ENCODE data around the gene DNAI2.
"Not testable (repeated sequence)": the region's sequence is repeated elsewhere in the genome, so short reads cannot be mapped to it uniquely, and the experiment has no call there.

Gene DNAI2

GRCh38 chr17:74274709-74275340 is 791 bp downstream of the DNAI2 start:
- DNase-seq (ENCODE audit: low read depth in 2 of 2), result no peak

- no peak for DNase-seq (ENCODE audit: low read depth in 2 of 2)
Observed at GRCh38 chr17:74276051-74276476, 2.0 kb downstream of the DNAI2 start.

- DNase-seq (ENCODE audit: low read depth in 2 of 2), result no peak
Observed at GRCh38 chr17:74276541-74277009, 2.5 kb downstream of the DNAI2 start.

GRCh38 chr17:74277935-74278334 is 3.9 kb downstream of the DNAI2 start:
- no peak for DNase-seq (ENCODE audit: low read depth in 2 of 2)

- DNase-seq (ENCODE audit: low read depth in 2 of 2), result not testable (repeated sequence)
Observed at GRCh38 chr17:74279617-74280016, 5.6 kb downstream of the DNAI2 start.

GRCh38 chr17:74280093-74280513 is 6.1 kb downstream of the DNAI2 start:
- DNase-seq (ENCODE audit: low read depth in 2 of 2), result peak; percentile 23 to 24

- no peak for DNase-seq (ENCODE audit: low read depth in 2 of 2)
Observed at GRCh38 chr17:74281799-74282198, 7.8 kb downstream of the DNAI2 start.

- not testable (repeated sequence) for DNase-seq (ENCODE audit: low read depth in 2 of 2)
Observed at GRCh38 chr17:74282274-74282586, 8.2 kb downstream of the DNAI2 start.

GRCh38 chr17:74282587-74283370 is 8.7 kb downstream of the DNAI2 start:
- DNase-seq (ENCODE audit: low read depth in 2 of 2), result no peak

GRCh38 chr17:74283371-74283673 is 9.3 kb downstream of the DNAI2 start:
- no peak for DNase-seq (ENCODE audit: low read depth in 2 of 2)

- DNase-seq (ENCODE audit: low read depth in 2 of 2), result no peak
Observed at GRCh38 chr17:74287031-74287602, 13.1 kb downstream of the DNAI2 start.

GRCh38 chr17:74288785-74289184 is 14.8 kb downstream of the DNAI2 start:
- no peak for DNase-seq (ENCODE audit: low read depth in 2 of 2)

- DNase-seq (ENCODE audit: low read depth in 2 of 2), result no peak
Observed at GRCh38 chr17:74289688-74290087, 15.7 kb downstream of the DNAI2 start.

GRCh38 chr17:74290340-74290739 is 16.3 kb downstream of the DNAI2 start:
- no peak for DNase-seq (ENCODE audit: low read depth in 2 of 2)

- no peak for DNase-seq (ENCODE audit: low read depth in 2 of 2)
Observed at GRCh38 chr17:74292495-74292894, 18.5 kb downstream of the DNAI2 start.

- no peak for DNase-seq (ENCODE audit: low read depth in 2 of 2)
Observed at GRCh38 chr17:74295625-74296547, 21.9 kb downstream of the DNAI2 start.

GRCh38 chr17:74296548-74296936 is 22.5 kb downstream of the DNAI2 start:
- DNase-seq (ENCODE audit: low read depth in 2 of 2), result no peak

GRCh38 chr17:74297941-74298340 is 23.9 kb downstream of the DNAI2 start:
- no peak for DNase-seq (ENCODE audit: low read depth in 2 of 2)

GRCh38 chr17:74298778-74299177 is 24.7 kb downstream of the DNAI2 start:
- DNase-seq (ENCODE audit: low read depth in 2 of 2), result no peak

- no peak for DNase-seq (ENCODE audit: low read depth in 2 of 2)
Observed at GRCh38 chr17:74299226-74300009, 25.4 kb downstream of the DNAI2 start.

GRCh38 chr17:74303305-74303704 is 29.3 kb downstream of the DNAI2 start:
- no peak for DNase-seq (ENCODE audit: low read depth in 2 of 2)
